DOHH2 (cell line): ENCODE results near the gene SEMA3A.

Experiments
- H3F3A ChIP-seq: fragments of 200-600 bp; sonication (generic), shearing (Covaris generic); 2 replicates; pipeline ENCODE4 v1.6.0; 2016; ENCODE audit warnings: antibody characterized with exemption, mild to moderate bottlenecking; ENCODE audit not compliant: control insufficient read depth, insufficient read depth
- H3K27ac ChIP-seq: fragments of 200-600 bp; sonication (generic); 2 replicates; pipeline ENCODE4 v1.5.1; 2014; ENCODE audit warnings: low read depth, mild to moderate bottlenecking, low read length, moderate library complexity
- H3K27me3 ChIP-seq: fragments of 200-600 bp; sonication (generic); 2 replicates; pipeline ENCODE4 v1.6.1; 2014; ENCODE audit warnings: mild to moderate bottlenecking, low read length, mixed read lengths; ENCODE audit not compliant: control insufficient read depth
- H3K36me3 ChIP-seq: fragments of 200-600 bp; sonication (generic); 2 replicates; pipeline ENCODE4 v1.6.1; 2014; ENCODE audit warnings: mild to moderate bottlenecking, low read length, moderate library complexity, mixed read lengths; ENCODE audit not compliant: control insufficient read depth
- H3K4me1 ChIP-seq: fragments of 200-600 bp; sonication (generic); 2 replicates; pipeline ENCODE4 v1.6.1; 2014; ENCODE audit warnings: mild to moderate bottlenecking, low read length, mixed read lengths; ENCODE audit not compliant: control insufficient read depth
- H3K4me2 ChIP-seq: fragments of 200-600 bp; sonication (generic); 2 replicates; pipeline ENCODE4 v1.6.0; 2014; ENCODE audit warnings: mild to moderate bottlenecking, low read length, moderate library complexity
- H3K4me3 ChIP-seq: fragments of 200-600 bp; sonication (generic); 2 replicates; pipeline ENCODE4 v1.5.1; 2014; ENCODE audit warnings: mild to moderate bottlenecking, low read length, mixed read lengths
- H3K79me2 ChIP-seq: fragments of 200-600 bp; sonication (generic); 2 replicates; pipeline ENCODE4 v1.6.1; 2014; ENCODE audit warnings: mild to moderate bottlenecking, low read length, mixed read lengths; ENCODE audit not compliant: control insufficient read depth
- H3K9me2 ChIP-seq: fragments of 200-600 bp; sonication (generic); replicated peaks from 2 replicates; pipeline ENCODE4 v1.6.1; 2014; ENCODE audit warnings: mild to moderate bottlenecking, low read length, mixed read lengths; ENCODE audit not compliant: control insufficient read depth
- H3K9me3 ChIP-seq: fragments of 200-600 bp; sonication (generic); 2 replicates; pipeline ENCODE4 v1.6.1; 2014; ENCODE audit warnings: antibody characterized with exemption, low read length, mixed read lengths; ENCODE audit not compliant: control insufficient read depth, insufficient read depth
- H4K20me1 ChIP-seq: fragments of 200-600 bp; sonication (generic); 2 replicates; pipeline ENCODE4 v1.6.0; 2014; ENCODE audit warnings: low read depth, mild to moderate bottlenecking, antibody characterized with exemption, low read length, moderate library complexity; ENCODE audit not compliant: control insufficient read depth, insufficient read depth
- EZH2phosphoT487 ChIP-seq: fragments of 200-600 bp; sonication (generic); IDR thresholded peaks from 2 replicates; pipeline ENCODE4 v1.6.1; 2017; ENCODE audit warnings: borderline replicate concordance, mild to moderate bottlenecking, antibody characterized with exemption, low read length, moderate library complexity, mixed read lengths
- TF ChIP-seq, protein P1 (sequence below): fragments of 200-600 bp; sonication (generic); IDR thresholded peaks from one replicate; pipeline ENCODE4 v1.5.1; 2014; ENCODE audit warnings: antibody characterized with exemption, mild to moderate bottlenecking, low read depth, low read length; ENCODE audit not compliant: poor library complexity, severe bottlenecking

Gene SEMA3A

DNA sequence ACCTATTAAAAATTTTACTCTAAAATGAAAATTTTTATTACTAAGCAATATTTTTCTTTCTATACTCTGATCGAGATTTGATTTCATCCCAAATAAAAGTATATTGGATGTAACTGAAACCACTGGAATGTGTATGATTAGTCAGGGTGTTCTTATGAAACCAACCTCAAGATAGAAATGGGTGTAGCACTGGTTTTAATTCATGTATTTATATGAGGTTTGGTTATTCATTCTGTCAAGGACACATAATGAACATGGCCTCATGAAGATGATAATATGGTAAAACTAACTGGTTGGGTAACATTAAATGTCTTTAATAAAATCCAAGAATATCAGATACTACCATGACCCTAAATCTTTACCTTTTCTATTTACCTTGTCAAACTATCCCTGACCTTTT lies 197.7 kb downstream of the SEMA3A start:
- H3F3A ChIP-seq = no peaks in the 10 kb centered on the region
- H3K36me3 ChIP-seq = no peaks in the 10 kb centered on the region
- no peaks in the 10 kb centered on the region for H3K9me2 ChIP-seq
- H3K79me2 ChIP-seq = no peaks in the 10 kb centered on the region
- H3K27me3 ChIP-seq = no peaks in the 10 kb centered on the region
- H3K4me1 ChIP-seq = no peaks in the 10 kb centered on the region
- no peak overlapping the region for H3K4me2 ChIP-seq
- no peak overlapping the region for H3K4me3 ChIP-seq
- TF ChIP-seq, protein P1, sequence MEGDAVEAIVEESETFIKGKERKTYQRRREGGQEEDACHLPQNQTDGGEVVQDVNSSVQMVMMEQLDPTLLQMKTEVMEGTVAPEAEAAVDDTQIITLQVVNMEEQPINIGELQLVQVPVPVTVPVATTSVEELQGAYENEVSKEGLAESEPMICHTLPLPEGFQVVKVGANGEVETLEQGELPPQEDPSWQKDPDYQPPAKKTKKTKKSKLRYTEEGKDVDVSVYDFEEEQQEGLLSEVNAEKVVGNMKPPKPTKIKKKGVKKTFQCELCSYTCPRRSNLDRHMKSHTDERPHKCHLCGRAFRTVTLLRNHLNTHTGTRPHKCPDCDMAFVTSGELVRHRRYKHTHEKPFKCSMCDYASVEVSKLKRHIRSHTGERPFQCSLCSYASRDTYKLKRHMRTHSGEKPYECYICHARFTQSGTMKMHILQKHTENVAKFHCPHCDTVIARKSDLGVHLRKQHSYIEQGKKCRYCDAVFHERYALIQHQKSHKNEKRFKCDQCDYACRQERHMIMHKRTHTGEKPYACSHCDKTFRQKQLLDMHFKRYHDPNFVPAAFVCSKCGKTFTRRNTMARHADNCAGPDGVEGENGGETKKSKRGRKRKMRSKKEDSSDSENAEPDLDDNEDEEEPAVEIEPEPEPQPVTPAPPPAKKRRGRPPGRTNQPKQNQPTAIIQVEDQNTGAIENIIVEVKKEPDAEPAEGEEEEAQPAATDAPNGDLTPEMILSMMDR = no peak
- no peak for TF ChIP-seq EZH2phosphoT487
- no peaks in the 10 kb centered on the region for H3K9me3 ChIP-seq
- H4K20me1 ChIP-seq = no peaks in the 10 kb centered on the region
- H3K27ac ChIP-seq = no peak overlapping the region

DNA sequence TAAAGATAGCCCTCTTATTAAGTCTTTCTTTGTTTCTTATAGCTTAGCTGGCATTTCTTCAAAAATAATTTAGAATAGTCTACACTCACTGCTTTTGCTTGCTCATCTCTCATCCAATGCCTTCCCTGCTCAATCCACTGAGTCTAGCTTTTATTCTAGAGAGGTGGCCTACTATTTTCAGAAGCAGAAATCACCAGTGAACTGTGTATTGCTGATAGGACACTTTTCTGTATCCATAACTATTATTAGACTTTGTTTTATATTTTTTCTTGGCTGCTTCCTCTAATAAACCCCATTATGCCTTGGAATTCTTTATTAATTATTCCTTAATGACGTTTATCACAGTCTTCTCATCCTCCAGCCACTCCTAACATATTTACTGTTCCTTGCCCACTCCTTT lies 206.8 kb downstream of the SEMA3A start:
- TF ChIP-seq, protein P1 = no peak
- TF ChIP-seq EZH2phosphoT487 = no peak
- H3K4me3 ChIP-seq = no peak overlapping the region
- no peaks in the 10 kb centered on the region for H3F3A ChIP-seq
- H3K4me2 ChIP-seq = no peak overlapping the region
- H3K27me3 ChIP-seq = no peaks in the 10 kb centered on the region
- no peaks in the 10 kb centered on the region for H3K36me3 ChIP-seq
- no peaks in the 10 kb centered on the region for H3K79me2 ChIP-seq
- H3K4me1 ChIP-seq = no peaks in the 10 kb centered on the region
- no peaks in the 10 kb centered on the region for H3K9me3 ChIP-seq
- no peaks in the 10 kb centered on the region for H4K20me1 ChIP-seq
- H3K9me2 ChIP-seq = no peaks in the 10 kb centered on the region
- no peak overlapping the region for H3K27ac ChIP-seq

DNA sequence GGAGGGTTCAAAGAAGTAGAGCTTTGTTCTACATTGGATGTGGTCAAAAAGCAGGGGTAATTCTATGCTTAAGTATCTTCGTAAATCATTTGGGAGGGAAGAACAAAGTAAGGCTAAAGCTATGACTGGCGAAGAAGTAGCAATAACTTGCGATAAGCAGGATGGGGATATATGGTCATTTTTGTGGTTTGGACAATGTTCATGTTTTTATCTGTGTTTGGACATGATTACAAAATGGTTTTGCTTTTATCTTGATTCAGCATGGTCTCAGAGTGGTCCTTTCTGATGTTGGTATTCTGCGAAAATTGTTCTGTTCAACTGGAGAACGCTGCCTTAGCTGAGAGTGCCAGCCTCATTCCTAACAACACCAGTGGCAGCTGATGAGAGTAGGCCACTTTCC lies 208.8 kb downstream of the SEMA3A start:
- no peaks in the 10 kb centered on the region for H3K4me1 ChIP-seq

More for the DNA sequence above, 208.8 kb downstream of the SEMA3A start:
- Histone ChIP-seq H3K27me3 (no peaks in the 10 kb centered on the region), H4K20me1 (no peaks in the 10 kb centered on the region), H3K9me3 (no peaks in the 10 kb centered on the region), H3K27ac (no peak overlapping the region), H3K4me3 (no peak overlapping the region), H3F3A (no peaks in the 10 kb centered on the region), H3K79me2 (no peaks in the 10 kb centered on the region), H3K36me3 (no peaks in the 10 kb centered on the region), H3K9me2 (no peaks in the 10 kb centered on the region), H3K4me2 (no peak overlapping the region)
- TF ChIP-seq EZH2phosphoT487 = no peak
- TF ChIP-seq, protein P1 = no peak
